ENCODE results near the gene ZNF592. TPM values are rescaled to one million over a fixed set of nuclear protein-coding genes. Genes with fewer than 3 reads are reported as not detected.

The ZNF592 gene
- total RNA-seq, 1 experiment from 2014 or later, result 49.6 TPM

GRCh38 chr15:84799511-84800187 is 51.3 kb downstream of the ZNF592 start:
- H3K9me3 Mint-ChIP-seq (ENCODE audit: low read depth, unreplicated experiment), result no peaks in the 10 kb centered on the region
- no TSS peak for BruUV-seq (replicated peaks)
- CTCF ChIA-PET, result no interaction called here
- no peaks in the 10 kb centered on the region for H3K27me3 Mint-ChIP-seq (ENCODE audit: unreplicated experiment)
- H3K4me1 Mint-ChIP-seq (ENCODE audit: low read depth, unreplicated experiment), result peaks cover 8% of the 10 kb centered on the region
- intact Hi-C loops (cut with micrococcal nuclease; ENCODE audit: unreplicated experiment), result no loop called here
- DNase-seq, result no peak
- no peak overlapping the region for H3K4me3 Mint-ChIP-seq (ENCODE audit: low read depth, unreplicated experiment)
- no peak for TF ChIP-seq CTCF (IDR thresholded peaks at IDR 0.05; ENCODE audit: unreplicated experiment)
- no peak overlapping the region for H3K27ac Mint-ChIP-seq (ENCODE audit: unreplicated experiment)
- peaks cover 44% of the 10 kb centered on the region for H3K36me3 Mint-ChIP-seq (ENCODE audit: insufficient read depth, unreplicated experiment)

DNA sequence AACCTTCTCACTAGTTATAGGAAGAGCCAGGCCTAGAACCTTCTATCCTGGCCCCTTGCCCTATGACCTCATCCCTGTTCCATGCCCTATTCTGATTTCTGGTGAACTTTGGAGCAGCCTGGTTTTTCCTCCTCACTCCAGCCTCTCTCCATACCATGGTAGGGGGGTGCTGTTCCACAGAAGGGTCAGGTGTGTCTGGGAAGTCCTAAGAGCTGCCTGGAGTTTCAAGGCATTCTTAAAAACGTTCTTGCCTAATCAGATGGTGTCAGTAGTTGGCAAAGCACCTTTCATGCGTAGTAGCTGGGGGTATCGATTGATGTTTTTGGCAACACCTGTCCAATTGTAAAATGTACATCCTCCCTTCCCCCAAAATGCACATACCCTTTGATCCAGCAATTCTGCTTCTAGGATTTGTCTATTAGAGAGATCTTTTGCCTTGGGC is 52.0 kb downstream of the ZNF592 start:
- DNase-seq, result no peak

GRCh38 chr15:84804005-84804900 is 55.9 kb downstream of the ZNF592 start:
- no peak for TF ChIP-seq CTCF (IDR thresholded peaks at IDR 0.05; ENCODE audit: unreplicated experiment)
- peaks cover 38% of the 10 kb centered on the region for H3K36me3 Mint-ChIP-seq (ENCODE audit: insufficient read depth, unreplicated experiment)
- no TSS peak for BruUV-seq (replicated peaks)
- no peaks in the 10 kb centered on the region for H3K27me3 Mint-ChIP-seq (ENCODE audit: unreplicated experiment)
- H3K27ac Mint-ChIP-seq (ENCODE audit: unreplicated experiment), result no peak overlapping the region
- no peak for DNase-seq
- CTCF ChIA-PET, result interaction anchor here (0.6 kb wide), 1 partner anchor 46 kb away, joined by 4 read pairs; no protein-coding TSS in a partner anchor
- no peak overlapping the region for H3K4me3 Mint-ChIP-seq (ENCODE audit: low read depth, unreplicated experiment)
- intact Hi-C loops (cut with micrococcal nuclease; ENCODE audit: unreplicated experiment), result no loop called here
- H3K9me3 Mint-ChIP-seq (ENCODE audit: low read depth, unreplicated experiment), result no peaks in the 10 kb centered on the region
- H3K4me1 Mint-ChIP-seq (ENCODE audit: low read depth, unreplicated experiment), result peaks cover 8% of the 10 kb centered on the region

More for the DNA sequence above, 52.0 kb downstream of the ZNF592 start:
- Mint-ChIP-seq H3K27ac (ENCODE audit: unreplicated experiment) (no peak overlapping the region), H3K36me3 (ENCODE audit: insufficient read depth, unreplicated experiment) (peaks cover 43% of the 10 kb centered on the region), H3K27me3 (ENCODE audit: unreplicated experiment) (no peaks in the 10 kb centered on the region), H3K4me3 (ENCODE audit: low read depth, unreplicated experiment) (no peak overlapping the region), H3K9me3 (ENCODE audit: low read depth, unreplicated experiment) (no peaks in the 10 kb centered on the region), H3K4me1 (ENCODE audit: low read depth, unreplicated experiment) (peaks cover 8% of the 10 kb centered on the region)
- intact Hi-C loops (cut with micrococcal nuclease; ENCODE audit: unreplicated experiment), result no loop called here
- CTCF ChIA-PET, result no interaction called here
- no peak for TF ChIP-seq CTCF (IDR thresholded peaks at IDR 0.05; ENCODE audit: unreplicated experiment)
- no TSS peak for BruUV-seq (replicated peaks)

DNA sequence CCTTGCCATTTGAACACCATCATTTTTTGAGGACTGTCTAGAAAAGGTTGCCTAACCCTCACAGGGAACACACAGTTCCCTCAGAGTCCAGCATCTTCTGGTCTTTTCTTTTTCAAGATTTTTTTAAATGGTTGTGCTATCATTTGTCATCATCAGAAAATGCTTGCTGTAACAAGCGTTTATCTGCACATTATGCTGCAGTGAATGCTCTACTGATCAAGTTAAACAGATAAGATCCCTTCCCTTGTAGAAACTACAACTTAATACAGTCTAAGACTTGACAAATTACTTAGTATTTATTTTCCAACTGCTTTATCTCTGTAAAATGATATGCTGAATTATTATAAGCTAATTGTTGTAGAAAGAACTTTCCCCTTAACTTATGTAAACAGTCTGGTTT is 56.8 kb downstream of the ZNF592 start:
- no TSS peak for BruUV-seq (replicated peaks)
- DNase-seq, result no peak
- CTCF ChIA-PET, result no interaction called here

More for the DNA sequence above, 56.8 kb downstream of the ZNF592 start:
- Mint-ChIP-seq H3K27me3 (ENCODE audit: unreplicated experiment) (no peaks in the 10 kb centered on the region), H3K4me3 (ENCODE audit: low read depth, unreplicated experiment) (no peak overlapping the region), H3K36me3 (ENCODE audit: insufficient read depth, unreplicated experiment) (peaks cover 33% of the 10 kb centered on the region), H3K9me3 (ENCODE audit: low read depth, unreplicated experiment) (no peaks in the 10 kb centered on the region), H3K4me1 (ENCODE audit: low read depth, unreplicated experiment) (peaks cover 8% of the 10 kb centered on the region), H3K27ac (ENCODE audit: unreplicated experiment) (no peak overlapping the region)
- intact Hi-C loops (cut with micrococcal nuclease; ENCODE audit: unreplicated experiment), result no loop called here
- no peak for TF ChIP-seq CTCF (IDR thresholded peaks at IDR 0.05; ENCODE audit: unreplicated experiment)
